GM11168 (cell line): Measurements from ENCODE around the gene PLCL1.

ENCODE experiments used
- in situ Hi-C: fragments of 300-500 bp; cut with MboI; formaldehyde crosslinking; loops from one replicate; pipeline ENCODE4 v1.12.0; 2022; ENCODE audit warnings: low sequenced_read_pairs; ENCODE audit not compliant: unreplicated experiment

The PLCL1 gene

DNA sequence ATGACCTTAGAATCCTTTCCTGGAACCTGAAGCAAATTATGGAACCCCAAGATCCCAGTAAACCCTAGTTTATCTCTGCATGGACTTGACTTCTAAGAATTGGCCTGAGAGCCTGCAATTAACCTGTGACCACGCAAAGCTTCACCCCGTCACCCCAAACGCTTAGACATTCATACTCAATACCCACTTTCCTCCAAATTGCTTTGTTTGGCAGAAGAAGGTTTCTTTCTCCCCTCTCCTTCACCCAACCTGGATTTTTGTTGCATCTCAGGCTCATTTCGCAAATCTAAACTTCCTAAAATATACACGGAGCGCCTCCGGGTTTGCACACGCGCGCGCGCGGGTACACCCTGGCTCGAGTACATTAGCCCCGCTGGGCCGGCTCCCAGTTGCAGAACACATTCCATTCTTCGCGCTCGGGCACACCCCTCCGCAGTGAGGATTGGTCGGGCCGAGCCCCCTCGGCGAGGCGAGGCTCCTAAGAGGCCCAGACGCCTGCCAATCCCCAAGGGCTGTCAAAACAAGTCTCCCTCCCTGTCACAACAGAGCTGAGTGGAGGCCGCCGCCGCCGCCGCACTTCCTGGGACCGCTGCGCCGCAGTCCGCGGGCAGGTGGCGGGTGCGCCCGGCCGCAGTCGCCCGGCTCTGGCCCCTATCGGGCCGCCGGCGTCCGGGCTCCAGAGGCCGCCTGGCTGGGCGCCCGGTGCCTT lies at the start of gene PLCL1:
PLCL1 (plus strand) TSS at position 545 of the 709 bp plus-strand sequence.
- in situ Hi-C loops, result loop anchor here (25.0 kb wide), 1 partner anchor 483 kb away; no protein-coding TSS in a partner anchor

- in situ Hi-C loops, result no loop called here
Observed at GRCh38 chr2:197759013-197759412, 45.4 kb upstream of the PLCL1 start.

DNA sequence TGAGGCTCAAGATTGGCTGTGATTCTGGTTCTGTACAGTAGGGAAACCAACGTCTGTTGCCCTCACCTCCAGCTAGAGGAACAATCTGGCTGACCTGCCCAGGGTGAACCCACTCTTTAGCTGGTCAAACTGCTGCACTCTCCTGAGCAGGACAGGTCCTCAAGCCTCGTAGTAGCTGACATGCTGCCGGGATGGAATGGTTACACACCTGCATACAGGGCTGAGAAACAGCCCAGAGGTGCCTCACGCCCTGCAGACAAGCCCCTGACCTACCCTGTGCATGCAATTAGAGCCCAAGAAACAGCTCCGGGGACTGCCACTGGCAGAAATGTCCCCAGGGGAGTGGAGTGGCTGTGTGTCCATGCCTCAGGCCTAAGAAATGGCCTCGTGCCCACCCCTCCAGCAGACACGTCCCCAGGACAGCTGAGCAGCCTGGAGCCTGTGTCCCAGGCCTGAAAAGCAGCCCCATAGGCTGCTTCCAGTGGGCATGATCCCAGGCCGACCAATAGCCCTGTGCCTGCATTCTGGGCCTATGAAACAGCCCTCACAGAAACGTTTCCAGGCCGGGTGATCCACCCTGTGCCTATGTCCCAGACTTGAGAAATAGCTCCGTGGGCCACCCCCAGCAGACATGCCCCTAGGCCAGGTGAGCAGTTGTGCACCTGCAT lies 44.6 kb upstream of the PLCL1 start:
- in situ Hi-C loops, result no loop called here

- in situ Hi-C loops, result no loop called here
Observed at GRCh38 chr2:197760293-197760657, 44.1 kb upstream of the PLCL1 start.

DNA sequence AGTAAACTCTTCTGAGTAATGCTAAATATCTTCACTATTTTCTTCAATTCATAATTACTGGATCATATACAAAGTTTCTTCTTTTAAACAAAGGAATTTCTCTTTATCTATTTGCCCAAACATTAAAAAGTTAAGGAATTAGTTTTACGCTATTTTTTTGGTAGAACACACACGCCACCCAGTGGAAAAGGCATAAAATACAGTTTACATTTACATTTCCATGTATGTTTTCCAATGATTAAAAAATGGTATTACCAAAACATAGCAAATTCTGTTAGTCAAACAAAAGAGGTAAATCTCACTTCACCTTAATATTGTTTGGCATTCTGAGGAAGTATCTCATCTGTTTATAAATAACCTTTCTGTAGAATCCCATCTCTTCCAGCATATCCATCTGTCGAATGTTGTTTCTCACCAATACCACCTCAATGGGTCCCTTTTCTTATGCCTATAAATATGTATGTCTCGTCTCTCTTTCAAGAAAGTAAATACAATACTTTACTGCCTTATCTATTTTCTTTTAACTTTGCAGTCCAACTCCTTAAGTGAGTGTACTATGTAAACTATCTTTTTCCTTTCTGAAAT lies 26.5 kb upstream of the PLCL1 start:
- in situ Hi-C loops, result loop anchor here (5.0 kb wide), 1 partner anchor 71 kb away; the partner anchor contains the start of gene MARS2

GRCh38 chr2:197779261-197779660 lies 25.1 kb upstream of the PLCL1 start:
- in situ Hi-C loops, result loop anchor here (5.0 kb wide), 1 partner anchor 72 kb away; the partner anchor contains the start of gene MARS2

DNA sequence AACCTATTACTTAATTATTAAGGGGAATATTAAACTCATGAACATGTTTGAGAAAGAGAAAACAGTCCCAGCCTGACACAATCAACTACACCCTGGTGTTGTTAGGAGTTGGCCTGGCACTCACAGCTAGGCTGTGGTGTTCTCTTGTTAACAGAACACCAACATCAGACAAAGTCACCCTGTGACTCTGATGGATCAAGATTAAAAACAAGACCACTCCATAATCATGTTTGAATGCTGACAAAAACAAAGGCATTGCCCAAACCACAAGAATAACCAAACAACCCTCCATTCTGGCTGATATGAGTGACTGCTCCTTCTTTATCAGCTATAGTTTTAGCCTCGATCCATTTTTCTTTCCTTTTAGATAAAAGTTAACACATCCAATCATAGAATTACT lies 22.3 kb upstream of the PLCL1 start:
- in situ Hi-C loops, result no loop called here

DNA sequence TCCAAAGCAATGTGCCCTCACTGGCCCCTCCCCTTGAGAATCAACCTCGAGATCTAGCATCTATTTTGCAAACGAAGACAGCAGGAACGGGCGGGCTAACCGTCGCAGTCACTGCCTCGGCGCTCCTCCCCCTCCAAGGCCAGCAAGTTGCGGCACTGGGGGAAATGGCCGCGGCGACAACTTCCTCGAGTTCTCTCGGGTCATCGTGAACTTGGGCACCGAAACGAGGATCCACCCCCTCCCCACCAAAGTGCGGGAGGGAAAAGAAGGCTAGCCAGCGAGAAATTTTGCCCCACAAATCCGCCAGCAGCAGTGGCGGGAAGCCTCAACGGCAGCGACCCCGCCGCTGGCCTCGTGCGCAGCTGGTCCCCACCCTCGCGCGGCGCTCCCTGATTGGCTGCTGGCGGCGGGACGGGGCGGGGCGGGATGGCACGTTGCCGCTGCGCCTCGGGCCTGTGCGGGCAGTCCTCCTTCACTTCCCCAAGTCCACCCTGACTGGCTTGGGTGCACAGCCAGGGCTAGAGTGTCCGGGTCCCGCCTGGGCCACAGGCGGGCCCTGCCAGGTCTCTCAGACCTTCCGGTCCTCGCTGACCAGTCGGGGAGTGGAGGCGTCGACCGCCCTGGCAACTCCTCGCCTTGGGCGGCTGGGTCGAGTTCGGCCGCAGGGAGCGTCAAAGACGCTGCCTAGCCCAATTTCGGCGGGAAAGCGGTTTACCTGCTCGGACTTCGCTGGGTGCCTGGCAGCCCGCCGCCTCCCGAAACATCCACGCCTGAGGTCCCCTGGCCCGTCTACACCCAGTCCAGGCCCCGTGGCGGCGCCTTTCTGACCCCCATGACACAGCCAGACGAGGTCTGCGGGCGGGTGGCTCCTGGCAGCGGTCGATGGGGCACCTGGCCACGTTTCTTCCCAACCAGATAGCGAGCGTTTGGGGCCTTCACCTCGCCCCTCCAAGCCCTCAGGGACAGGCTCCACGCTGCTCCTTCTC lies 19.1 kb upstream of the PLCL1 start, which contains the start of gene BOLL:
BOLL (minus strand) TSS at position 364 of the 986 bp plus-strand sequence. CDS start 3,469 bp downstream, outside the sequence.
- in situ Hi-C loops, result no loop called here

DNA sequence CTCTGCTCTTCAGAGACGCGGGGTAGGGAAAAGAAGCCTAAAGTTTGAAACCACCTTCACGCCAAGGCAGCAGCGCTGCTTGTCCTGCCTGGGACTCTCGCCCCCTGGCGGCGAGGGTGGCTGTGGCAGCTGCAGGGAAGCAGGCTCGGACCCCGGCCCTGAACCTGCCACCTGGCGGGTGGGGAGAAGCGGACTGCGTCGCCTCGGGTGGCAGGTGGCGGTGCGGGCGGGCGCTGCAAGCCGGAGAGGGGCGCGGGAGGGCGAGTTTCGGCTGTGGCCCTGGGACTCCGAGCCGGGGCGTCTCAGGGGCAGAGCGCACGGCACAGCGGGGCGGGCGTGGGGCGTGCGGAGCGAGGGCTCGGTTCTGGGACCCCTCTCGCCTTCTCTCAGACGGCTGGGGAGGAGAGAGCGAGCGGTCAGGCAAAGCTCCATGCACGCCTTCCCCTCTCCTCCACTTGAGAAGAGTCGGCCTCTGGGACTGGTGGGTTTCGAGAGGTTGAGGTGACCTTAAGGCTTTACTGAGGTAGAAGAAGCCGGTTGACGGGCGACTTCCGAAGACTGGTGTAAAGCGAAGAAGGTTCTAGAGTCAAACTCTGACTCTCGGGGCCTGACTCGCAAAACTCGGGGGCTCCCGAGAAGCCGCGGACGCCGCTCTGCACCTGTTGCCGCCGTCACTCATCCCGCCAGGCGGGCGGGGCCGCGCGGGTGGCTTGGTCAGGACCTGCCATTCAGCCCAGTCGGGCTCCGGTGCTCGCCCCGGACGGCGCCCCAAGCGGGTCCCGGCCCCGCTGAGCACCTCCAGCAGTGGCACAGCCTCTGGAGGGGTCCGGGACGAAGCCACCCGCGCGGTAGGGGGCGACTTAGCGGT lies 18.1 kb upstream of the PLCL1 start:
- in situ Hi-C loops, result no loop called here

GRCh38 chr2:197793456-197793855 lies 10.9 kb upstream of the PLCL1 start:
- in situ Hi-C loops, result no loop called here

DNA sequence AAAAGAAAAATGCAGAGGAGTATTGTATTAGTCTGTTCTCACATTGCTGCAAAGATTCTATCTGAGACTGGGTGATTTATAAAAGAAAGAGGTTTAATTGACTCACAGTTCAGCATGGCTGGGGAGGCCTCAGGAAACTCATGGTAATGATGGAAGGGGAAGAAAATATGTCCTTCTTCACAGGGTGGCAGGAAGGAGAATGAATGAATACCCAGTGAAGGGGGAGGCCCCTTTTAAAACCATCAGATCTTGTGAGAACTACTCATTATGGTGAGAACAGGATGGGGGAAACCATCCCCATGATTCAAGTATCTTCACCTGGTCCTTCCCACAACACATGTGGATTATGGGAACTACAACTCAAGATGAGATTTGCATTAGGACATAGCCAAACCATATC lies 9.1 kb upstream of the PLCL1 start:
- in situ Hi-C loops, result no loop called here

DNA sequence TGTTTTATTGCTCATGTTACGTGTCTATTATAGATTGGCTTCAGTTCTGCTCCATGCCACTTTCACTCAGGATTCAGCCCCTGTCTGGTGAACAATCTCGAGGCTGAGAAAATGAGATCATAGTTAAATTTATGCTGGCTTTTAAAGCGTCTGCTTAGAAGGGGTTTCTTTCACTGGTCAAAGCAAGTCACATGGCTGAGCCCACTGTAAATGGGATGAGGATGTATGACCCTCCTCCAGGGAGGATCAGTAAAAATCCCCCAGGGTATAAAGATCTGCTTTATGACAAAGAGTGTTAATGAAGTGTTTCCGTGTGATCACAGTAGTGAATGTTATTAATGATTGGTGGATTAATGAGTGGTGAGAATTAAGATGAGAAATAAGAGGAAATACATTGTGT lies 6.2 kb upstream of the PLCL1 start:
- in situ Hi-C loops, result no loop called here

GRCh38 chr2:197799068-197799467 lies 5.3 kb upstream of the PLCL1 start:
- in situ Hi-C loops, result no loop called here

GRCh38 chr2:197800091-197800490 lies 4.3 kb upstream of the PLCL1 start:
- in situ Hi-C loops, result loop anchor here (25.0 kb wide), 1 partner anchor 487 kb away; no protein-coding TSS in a partner anchor

GRCh38 chr2:197801033-197801432 lies 3.4 kb upstream of the PLCL1 start:
- in situ Hi-C loops, result loop anchor here (25.0 kb wide), 1 partner anchor 486 kb away; no protein-coding TSS in a partner anchor

- in situ Hi-C loops, result loop anchor here (25.0 kb wide), 1 partner anchor 484 kb away; no protein-coding TSS in a partner anchor
Observed at GRCh38 chr2:197803033-197803444, 1.4 kb upstream of the PLCL1 start.

DNA sequence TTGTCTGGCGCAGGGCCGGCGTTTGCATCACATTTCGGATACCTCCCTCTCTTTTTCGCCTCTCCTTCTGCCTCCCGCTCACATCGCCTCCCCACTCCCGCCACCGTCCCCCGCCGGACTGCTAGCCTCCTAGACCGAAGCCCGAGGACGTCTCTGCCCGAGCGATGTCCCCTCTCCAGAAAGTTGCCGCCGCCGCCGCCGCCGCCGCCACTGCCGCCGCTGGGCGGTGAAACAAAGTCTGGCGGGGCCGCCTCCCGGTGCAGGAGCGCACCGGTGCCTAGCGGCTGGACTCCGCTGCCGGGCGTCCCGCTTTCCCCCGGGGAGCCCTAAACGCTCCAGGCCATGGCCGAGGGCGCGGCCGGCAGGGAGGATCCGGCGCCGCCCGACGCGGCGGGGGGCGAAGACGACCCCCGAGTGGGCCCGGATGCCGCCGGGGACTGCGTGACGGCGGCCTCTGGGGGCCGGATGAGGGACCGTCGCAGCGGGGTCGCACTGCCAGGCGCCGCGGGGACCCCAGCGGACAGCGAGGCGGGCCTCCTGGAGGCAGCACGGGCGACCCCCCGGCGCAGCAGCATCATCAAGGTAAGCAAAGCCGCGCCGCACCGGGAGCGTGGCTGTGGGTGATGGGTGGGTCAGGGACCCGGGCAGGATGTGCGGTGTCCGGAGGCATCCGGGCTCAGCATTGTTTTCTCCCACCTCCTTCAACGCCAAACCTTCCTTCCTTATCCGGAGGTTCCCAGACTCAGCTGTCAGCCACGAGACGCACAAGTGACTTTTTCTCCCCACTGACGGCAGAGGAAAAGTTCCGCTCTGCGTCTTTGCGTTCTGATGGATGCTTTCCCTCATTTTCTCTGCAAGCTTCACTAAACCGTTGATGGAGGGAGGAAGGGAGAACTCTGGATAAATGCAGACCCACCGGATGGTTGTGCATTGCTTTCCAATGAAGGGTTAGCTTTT lies 643 bp downstream of the PLCL1 start:
- in situ Hi-C loops, result loop anchor here (25.0 kb wide), 1 partner anchor 482 kb away; no protein-coding TSS in a partner anchor
